Vagina (tissue), 2 donors: ENCODE measurements around the gene PKIG. TPM values are rescaled to one million over a fixed set of nuclear protein-coding genes. Genes with fewer than 3 reads are reported as not detected.

Source experiments
- DNase-seq, 2 donors: peaks; one replicate each; pipeline ENCODE4 v3.0.0-alpha.2; 2017; ENCODE audit errors: extremely low spot score in 2 of 2
- H3K27ac ChIP-seq: fragments of 200-600 bp; sonication (generic); one replicate; pipeline ENCODE4 v1.5.1; 2019
- H3K27me3 ChIP-seq: fragments of 200-600 bp; sonication (generic); one replicate; pipeline ENCODE4 v1.5.1; 2019
- H3K36me3 ChIP-seq, 2 donors: fragments of 200-600 bp; sonication (generic); one replicate each; pipeline ENCODE4 v1.5.1; 2017 to 2019
- H3K4me1 ChIP-seq: fragments of 200-600 bp; sonication (generic); one replicate; pipeline ENCODE4 v1.5.1; 2019
- H3K4me3 ChIP-seq, 2 donors: fragments of 200-600 bp; sonication (generic); 1 replicate in 1 of 2; 2 replicates in 1 of 2; pipeline ENCODE4 v1.5.1; 2016 to 2019
- H3K9me3 ChIP-seq: fragments of 200-600 bp; sonication (generic); one replicate; pipeline ENCODE4 v1.5.1; 2019
- CTCF ChIP-seq, 3 experiments: fragments of 450-650 bp in 2 of 3; fragments of 200-600 bp in 1 of 3; sonication (generic) in 1 of 3; IDR thresholded peaks; one replicate each; pipeline ENCODE4 v1.5.1; 2017 to 2019; ENCODE audit warnings: antibody characterized with exemption in 3 of 3, mild to moderate bottlenecking in 2 of 3, moderate library complexity in 2 of 3
- POLR2A ChIP-seq, 2 donors: fragments of 450-650 bp; IDR thresholded peaks; one replicate each; pipeline ENCODE4 v1.6.1; 2017; ENCODE audit warnings: antibody characterized with exemption in 2 of 2, mild to moderate bottlenecking in 2 of 2, moderate library complexity in 2 of 2
- POLR2AphosphoS5 ChIP-seq, 2 donors: sonication (generic); formaldehyde crosslinking; IDR thresholded peaks; one replicate each; pipeline ENCODE4 v1.9.0; 2017; ENCODE audit warnings: antibody characterized with exemption in 2 of 2, mild to moderate bottlenecking in 2 of 2, low read depth in 1 of 2; ENCODE audit not compliant: insufficient read depth in 1 of 2
- intact Hi-C: fragments of 100-400 bp; cut with DNase I; formaldehyde crosslinking; loops from one replicate; pipeline ENCODE4 v1.15.1; 2023
- total RNA-seq: library from RNA; depleted of rRNA; stranded (reverse); fragments of >200 nt; gene quantifications from one replicate; pipeline ENCODE4 v1.2.3, GENCODE V29; 2016

Gene PKIG
- total RNA-seq, 1 donor from 2014 or later, result 146 TPM

DNA sequence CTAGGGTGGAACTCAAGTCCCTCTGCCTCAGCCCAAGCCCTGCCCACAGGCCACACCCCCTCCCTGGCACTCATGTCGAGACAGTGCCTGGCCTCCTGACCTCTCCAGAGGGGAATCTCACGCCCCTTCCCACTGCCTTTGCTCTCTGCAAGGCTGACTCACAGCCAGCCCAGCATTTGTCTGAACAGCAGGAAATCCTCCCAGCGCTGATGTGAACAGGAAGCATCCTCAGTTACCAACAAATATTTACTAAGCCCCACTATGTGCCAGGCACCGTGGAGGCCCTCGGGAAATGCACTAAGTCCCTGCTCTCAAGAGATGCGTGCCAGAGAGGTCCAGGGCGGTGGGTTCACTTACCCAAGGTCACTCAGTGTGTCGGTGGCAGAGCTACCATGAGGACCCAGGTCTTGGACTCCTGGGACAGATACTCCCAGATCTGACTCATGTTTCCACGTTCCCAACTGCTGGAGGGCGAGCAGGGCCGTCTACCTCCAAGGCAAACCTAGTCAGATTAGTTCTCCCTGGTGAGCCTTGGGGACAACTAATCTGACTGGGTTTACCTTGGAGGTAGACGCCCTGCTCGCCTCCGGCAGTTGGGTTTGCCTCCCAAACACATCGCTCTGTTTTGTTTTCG, 61.3 kb downstream of the PKIG start:
- H3K9me3 ChIP-seq, result no peaks in the 10 kb centered on the region
- TF ChIP-seq POLR2AphosphoS5 (IDR thresholded peaks at IDR 0.05; ENCODE audit: insufficient read depth in 1 of 2, low read depth in 1 of 2), result peak in 1 of 2 donors; percentile 34
- TF ChIP-seq CTCF (IDR thresholded peaks at IDR 0.05), result no peak
- TF ChIP-seq POLR2A (IDR thresholded peaks at IDR 0.05), result no peak
- DNase-seq, result no peak
- H3K36me3 ChIP-seq, result no peaks in the 10 kb centered on the region
- intact Hi-C loops, result no loop called here
- peaks cover 30% of the 10 kb centered on the region for H3K4me1 ChIP-seq
- no peaks in the 10 kb centered on the region for H3K27me3 ChIP-seq
- peak overlapping the region; percentile 68 for H3K27ac ChIP-seq
- no peak overlapping the region for H3K4me3 ChIP-seq

- no peaks in the 10 kb centered on the region for H3K9me3 ChIP-seq
- peak overlapping the region; percentile 68 for H3K27ac ChIP-seq
- intact Hi-C loops, result no loop called here
- peaks cover 30% of the 10 kb centered on the region for H3K4me1 ChIP-seq
- DNase-seq, result no peak
- H3K36me3 ChIP-seq, result no peaks in the 10 kb centered on the region
- no peak for TF ChIP-seq CTCF (IDR thresholded peaks at IDR 0.05)
- no peak for TF ChIP-seq POLR2AphosphoS5 (IDR thresholded peaks at IDR 0.05; ENCODE audit: insufficient read depth in 1 of 2, low read depth in 1 of 2)
- TF ChIP-seq POLR2A (IDR thresholded peaks at IDR 0.05), result no peak
- H3K27me3 ChIP-seq, result no peaks in the 10 kb centered on the region
- no peak overlapping the region for H3K4me3 ChIP-seq
Observed at GRCh38 chr20:44644230-44644617, 61.8 kb downstream of the PKIG start.

- no peak for DNase-seq
- H3K27ac ChIP-seq, result peak overlapping the region; percentile 68
- H3K4me3 ChIP-seq, result no peak overlapping the region
- TF ChIP-seq POLR2AphosphoS5 (IDR thresholded peaks at IDR 0.05; ENCODE audit: insufficient read depth in 1 of 2, low read depth in 1 of 2), result no peak
- TF ChIP-seq POLR2A (IDR thresholded peaks at IDR 0.05), result no peak
- TF ChIP-seq CTCF (IDR thresholded peaks at IDR 0.05), result no peak
- no peaks in the 10 kb centered on the region for H3K9me3 ChIP-seq
- no peaks in the 10 kb centered on the region for H3K27me3 ChIP-seq
- intact Hi-C loops, result no loop called here
- peaks cover 30% of the 10 kb centered on the region for H3K4me1 ChIP-seq
- no peaks in the 10 kb centered on the region for H3K36me3 ChIP-seq
Observed at GRCh38 chr20:44644667-44645131, 62.3 kb downstream of the PKIG start.

DNA sequence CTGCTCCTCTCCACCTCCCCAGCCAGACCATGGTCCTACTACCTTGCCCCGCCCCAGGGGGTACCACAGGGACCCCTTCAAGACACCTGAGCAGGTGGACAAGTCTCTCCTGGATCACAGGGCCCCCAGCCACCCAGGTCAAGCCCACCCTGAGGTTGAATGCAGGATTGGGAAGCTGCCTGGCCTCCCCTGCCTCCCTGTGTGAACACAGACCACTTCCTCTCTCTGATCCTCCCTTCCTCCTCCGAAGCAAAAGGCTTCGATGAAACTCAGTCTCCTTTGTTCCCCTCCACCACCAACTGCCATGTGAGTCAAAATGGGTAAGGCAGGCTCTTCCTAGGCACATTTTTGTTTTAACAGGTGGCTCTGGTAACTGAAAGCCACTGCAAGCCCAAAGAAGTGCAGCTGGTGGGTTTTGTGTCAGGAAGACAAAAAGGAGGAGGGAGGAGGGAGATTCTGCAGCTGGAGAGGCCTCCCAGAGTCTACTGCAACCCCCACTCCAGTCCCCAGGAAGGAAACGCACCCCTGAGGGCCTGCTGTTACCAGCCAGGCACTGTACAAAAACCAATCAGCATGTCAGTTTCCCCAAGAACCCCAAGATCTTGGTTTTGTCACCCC, 63.8 kb downstream of the PKIG start:
- Histone ChIP-seq H3K4me3 (no peak overlapping the region), H3K9me3 (no peaks in the 10 kb centered on the region), H3K27ac (no peak overlapping the region), H3K4me1 (peaks cover 40% of the 10 kb centered on the region), H3K36me3 (no peaks in the 10 kb centered on the region), H3K27me3 (no peaks in the 10 kb centered on the region)
- no peak for DNase-seq
- TF ChIP-seq POLR2AphosphoS5 (IDR thresholded peaks at IDR 0.05; ENCODE audit: insufficient read depth in 1 of 2, low read depth in 1 of 2), result no peak
- TF ChIP-seq POLR2A (IDR thresholded peaks at IDR 0.05), result no peak
- TF ChIP-seq CTCF (IDR thresholded peaks at IDR 0.05), result no peak
- intact Hi-C loops, result no loop called here

DNA sequence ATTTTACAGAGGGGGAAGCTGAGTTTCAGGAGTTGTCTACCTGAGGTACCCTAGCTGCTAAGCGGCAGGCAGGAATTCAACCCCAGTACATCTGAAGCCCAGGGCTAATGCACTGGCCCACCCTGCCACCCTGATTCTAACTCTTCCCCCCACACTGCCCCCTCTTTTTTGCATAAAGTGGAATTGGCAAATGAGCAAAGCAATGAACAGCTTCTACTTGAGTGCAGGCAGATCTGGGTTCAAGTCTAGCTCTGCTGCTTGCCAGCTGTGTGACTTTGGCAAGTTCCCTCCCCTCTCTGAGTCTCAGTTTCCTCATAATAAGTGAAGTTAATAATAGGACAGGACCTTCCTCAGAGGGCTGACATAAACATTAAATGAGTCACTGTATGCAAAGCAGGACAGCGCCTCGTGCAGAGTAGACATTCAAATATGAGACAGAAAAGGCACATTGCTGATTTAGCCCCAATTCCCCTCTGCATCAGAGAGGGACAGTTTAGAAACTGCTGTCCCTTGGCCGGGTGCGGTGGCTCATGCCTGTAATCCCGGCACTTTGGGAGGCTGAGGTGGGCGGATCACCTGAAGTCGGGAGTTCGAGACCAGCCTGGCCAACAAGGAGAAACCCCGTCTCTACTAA, 64.4 kb downstream of the PKIG start:
- no peaks in the 10 kb centered on the region for H3K9me3 ChIP-seq
- H3K36me3 ChIP-seq, result no peaks in the 10 kb centered on the region
- H3K27me3 ChIP-seq, result no peaks in the 10 kb centered on the region
- H3K4me1 ChIP-seq, result peaks cover 41% of the 10 kb centered on the region
- H3K27ac ChIP-seq, result no peak overlapping the region
- intact Hi-C loops, result no loop called here
- DNase-seq, result no peak
- H3K4me3 ChIP-seq, result no peak overlapping the region
- TF ChIP-seq POLR2A (IDR thresholded peaks at IDR 0.05), result no peak
- TF ChIP-seq CTCF (IDR thresholded peaks at IDR 0.05), result no peak
- TF ChIP-seq POLR2AphosphoS5 (IDR thresholded peaks at IDR 0.05; ENCODE audit: insufficient read depth in 1 of 2, low read depth in 1 of 2), result no peak
